NCI-H2227 (cell line): Measurements from ENCODE around the gene CCSER1.
"Not testable (repeated sequence)": the region's sequence is repeated elsewhere in the genome, so short reads cannot be mapped to it uniquely, and the experiment has no call there.

Experiments used
- DNase-seq: peaks from one replicate; lab custom pipeline; 2025; ENCODE audit not compliant: unreplicated experiment; lab: John Stamatoyannopoulos, UW

The CCSER1 gene

DNA sequence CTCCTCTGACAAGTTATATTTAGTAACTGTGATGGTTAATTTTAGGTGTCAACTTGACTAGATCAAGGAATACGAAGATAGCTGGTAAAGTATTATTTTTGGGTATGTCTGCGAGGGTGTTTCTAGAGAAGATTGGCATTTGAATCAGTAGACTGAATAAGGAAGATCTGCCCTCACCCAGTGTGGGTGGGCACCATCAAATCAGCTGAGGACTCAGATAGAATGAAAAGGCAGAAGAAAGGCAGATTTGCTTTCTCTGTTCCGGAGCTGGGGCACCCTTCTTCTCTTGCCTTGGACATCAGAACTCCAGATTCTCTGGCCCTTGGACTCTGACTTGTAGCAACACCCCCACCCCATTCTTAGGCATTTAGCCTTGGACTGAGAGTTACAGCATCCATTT, 981.6 kb downstream of the CCSER1 start:
- DNase-seq = no peak

DNA sequence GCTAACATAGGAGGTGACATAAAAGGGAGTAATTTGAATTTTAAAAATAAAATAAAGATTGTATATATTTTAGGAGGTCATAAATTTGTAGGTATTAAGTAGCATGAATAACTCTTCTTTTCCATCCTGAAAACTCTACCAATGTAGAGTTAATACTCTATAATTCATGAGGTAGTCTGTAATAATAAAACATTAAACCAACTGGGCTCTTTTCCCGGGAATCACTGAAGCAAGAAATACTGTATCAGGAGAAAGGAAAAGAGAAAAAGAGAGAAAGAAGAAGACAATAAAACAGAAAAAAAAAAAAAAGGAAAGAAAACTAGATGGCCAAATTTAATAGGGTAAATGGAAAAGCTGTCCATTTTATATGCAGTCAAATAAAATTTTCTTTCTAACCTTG, 984.4 kb downstream of the CCSER1 start:
- no peak for DNase-seq

DNA sequence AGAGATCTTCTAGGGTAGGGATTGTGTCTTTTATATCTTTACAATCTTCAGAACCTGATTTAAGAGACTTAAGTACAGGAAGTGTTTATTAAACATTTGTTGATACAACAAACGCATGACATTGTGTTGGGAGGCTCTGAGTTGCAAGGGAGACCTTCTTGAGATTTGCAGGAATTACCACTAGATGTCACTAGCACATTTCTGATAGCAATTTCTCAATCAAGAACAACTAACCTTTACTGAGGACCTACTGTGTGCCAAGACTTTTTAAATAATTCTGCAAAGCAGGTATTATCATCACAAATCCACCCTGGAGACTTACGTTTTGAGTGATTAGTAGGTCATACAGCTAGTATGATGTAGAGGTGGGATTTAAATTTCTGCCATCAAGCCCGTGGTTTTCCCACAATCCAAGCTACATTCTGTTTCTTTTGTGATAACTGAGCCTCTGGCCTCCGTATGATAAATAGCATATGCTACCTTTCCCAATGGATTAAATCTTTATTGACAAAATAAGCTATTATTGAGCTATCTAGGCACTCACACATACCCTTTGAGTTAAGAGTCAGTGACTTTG, 986.0 kb downstream of the CCSER1 start:
- DNase-seq = no peak

DNA sequence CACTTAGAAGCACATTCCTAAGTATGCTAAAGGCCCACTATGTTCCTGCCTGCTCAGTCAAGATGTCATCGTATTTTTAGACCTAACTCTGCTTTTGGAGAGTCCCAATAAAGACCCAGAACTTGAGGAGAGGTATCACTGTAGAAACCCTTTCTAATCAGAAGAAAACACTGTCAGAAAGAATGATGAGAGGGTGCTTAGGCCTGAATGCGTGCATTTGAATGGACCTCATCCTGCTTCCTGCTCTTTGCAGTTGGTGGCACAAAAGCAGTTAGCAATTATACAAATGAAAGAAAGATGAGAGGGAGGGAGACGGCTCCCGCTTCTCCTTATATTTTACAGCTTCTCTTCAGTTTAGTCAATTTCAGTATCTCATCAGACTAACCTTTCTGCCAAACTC, 987.2 kb downstream of the CCSER1 start:
- no peak for DNase-seq

DNA sequence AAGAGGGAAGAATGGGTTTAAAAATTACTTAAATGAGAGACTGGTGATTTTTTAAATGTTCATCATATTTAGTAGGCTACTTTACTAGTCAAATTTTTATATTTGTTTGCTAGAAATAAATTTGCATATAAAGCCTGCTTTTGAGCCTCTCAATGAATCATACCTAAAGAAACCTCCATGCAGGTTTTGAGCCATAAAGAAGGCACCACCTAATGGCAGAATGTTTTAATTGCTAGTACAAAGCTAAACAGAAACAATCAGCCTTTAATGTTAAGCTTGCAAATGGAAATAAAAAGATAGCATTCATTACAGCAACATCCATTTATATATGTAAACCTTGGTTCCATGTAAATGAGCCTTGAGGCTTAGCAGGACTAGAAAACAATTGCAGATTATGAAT, 989.7 kb downstream of the CCSER1 start:
- no peak for DNase-seq

DNA sequence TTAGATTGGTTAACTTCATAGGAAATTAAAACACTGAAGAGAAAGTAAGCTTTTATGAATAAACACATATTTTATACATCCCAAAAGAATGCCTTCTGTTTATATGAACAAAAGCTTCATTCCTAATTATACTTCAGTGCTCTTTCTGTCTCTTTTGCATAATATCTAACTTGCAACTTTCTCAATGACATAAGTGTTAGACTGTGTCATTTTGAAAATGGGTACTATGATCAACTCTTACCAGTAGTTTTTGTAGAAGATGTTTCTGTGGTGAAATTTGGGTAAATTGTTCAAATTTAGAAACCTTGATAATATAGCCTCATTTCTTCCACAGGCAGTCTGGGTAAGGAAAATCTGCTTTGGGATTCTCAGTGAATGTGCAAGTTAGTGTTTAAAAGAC, 991.4 kb downstream of the CCSER1 start:
- no peak for DNase-seq

DNA sequence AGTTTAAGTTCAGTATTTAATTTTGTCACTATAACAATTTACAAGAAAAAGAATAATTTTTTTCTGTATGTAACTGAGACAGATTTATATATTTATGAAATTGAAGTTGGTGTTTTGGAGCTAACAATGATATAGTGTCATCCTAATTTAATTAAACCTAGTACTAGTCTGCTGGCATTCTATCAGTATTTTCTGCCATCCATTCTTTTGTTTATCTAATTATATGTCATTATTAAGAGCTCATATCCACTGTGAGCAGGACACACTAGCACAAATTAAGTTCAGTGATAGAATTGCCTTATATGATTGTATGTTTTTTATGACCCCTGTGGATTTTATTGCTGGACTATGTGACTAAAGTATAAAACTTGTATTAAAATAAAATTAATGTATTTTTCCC, 996.5 kb downstream of the CCSER1 start:
- DNase-seq = no peak

DNA sequence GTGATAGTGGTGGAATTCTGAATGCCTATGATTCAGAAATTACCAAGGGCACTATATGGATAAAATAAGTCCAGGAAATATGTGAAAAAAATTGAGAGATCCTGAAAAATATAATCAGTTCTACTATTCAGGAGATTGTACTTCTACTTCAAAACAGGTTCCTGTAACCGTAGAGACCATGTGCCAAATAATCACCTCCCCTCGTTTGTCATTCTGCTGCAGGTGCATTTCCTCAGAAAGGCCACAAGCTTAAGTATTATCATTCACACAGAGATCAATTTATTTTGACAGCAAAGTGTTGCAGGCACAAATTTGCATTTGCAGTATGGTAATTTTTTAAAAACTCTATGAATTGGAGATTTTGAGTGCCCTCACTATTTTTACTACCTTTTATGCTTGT, 1000.0 kb downstream of the CCSER1 start:
- no peak for DNase-seq

DNA sequence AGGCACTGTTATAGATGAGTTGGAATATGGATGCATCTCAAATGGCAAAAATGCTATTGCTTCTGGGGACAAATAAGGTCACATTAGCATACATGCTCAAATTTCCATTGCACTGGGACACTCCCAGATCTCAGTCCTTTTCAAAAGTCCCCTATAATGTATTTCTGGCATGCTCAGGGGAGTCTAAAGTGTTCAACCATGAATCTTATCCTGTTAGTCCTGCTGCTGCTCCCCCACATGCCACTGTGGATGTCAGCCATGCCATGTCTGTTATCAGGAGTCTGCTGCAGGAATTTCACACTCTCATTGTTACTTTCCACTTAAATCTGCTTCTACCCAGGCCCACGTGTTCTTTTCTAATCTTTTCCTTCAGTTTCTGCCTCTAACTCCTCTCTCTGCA, 1000.6 kb downstream of the CCSER1 start:
- DNase-seq = no peak

DNA sequence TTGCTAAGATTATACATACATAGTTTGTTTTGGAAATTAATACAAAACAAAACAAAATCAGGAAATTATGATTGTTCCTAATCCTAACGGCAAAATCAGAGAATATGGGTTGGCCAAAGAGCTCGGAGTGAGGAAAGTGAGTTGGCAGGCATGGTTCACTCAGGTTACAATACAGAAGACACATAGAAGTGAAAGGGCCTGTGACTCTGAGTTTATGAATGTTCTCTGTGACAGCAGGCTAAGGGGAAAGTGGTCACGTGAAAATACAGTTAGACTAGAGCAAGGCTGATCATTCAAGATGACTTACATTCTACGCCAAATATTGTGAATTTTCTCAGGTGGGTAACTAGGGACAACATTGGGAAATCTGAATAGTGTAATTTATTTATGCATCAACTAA, 1001.3 kb downstream of the CCSER1 start:
- DNase-seq = no peak

DNA sequence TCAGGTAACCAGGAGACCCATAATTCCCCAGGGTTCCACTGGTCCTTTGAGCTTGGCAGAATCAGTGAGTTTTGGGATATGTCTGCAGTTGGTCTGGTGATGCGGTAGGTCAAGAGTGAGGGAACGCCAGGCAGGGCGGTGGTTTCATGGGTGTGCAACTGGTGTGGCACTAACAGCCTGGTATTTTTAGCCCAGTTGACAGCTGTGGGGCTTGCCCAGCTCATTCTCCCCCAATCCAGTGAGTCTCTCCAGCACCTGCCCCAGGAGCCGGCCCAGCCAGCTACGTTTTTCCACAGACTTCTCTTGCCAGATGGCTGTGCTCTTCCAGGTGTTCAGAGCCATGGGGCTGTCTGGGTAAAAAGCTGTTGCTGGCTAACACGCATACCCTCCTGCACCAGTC, 1019.9 kb downstream of the CCSER1 start:
- DNase-seq = no peak

DNA sequence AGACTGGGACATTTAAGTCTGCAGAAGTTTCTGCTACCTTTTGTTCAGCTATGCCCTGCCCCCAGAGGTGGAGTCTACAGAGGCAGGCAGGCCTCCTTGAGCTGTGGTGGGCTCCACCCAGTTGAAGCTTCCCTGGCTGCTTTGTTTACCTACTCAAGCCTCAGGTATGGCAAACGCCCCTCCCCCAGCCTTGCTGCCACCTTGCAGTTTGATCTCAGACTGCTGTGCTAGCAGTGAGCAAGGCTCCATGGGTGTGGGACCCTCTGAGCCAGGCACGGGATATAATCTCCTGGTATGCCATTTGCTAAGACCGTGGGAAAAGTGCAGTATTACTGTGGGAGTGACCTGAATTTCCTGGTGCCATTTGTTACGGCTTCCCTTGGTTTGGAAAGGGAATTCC, 1026.8 kb downstream of the CCSER1 start:
- not testable (repeated sequence) for DNase-seq

DNA sequence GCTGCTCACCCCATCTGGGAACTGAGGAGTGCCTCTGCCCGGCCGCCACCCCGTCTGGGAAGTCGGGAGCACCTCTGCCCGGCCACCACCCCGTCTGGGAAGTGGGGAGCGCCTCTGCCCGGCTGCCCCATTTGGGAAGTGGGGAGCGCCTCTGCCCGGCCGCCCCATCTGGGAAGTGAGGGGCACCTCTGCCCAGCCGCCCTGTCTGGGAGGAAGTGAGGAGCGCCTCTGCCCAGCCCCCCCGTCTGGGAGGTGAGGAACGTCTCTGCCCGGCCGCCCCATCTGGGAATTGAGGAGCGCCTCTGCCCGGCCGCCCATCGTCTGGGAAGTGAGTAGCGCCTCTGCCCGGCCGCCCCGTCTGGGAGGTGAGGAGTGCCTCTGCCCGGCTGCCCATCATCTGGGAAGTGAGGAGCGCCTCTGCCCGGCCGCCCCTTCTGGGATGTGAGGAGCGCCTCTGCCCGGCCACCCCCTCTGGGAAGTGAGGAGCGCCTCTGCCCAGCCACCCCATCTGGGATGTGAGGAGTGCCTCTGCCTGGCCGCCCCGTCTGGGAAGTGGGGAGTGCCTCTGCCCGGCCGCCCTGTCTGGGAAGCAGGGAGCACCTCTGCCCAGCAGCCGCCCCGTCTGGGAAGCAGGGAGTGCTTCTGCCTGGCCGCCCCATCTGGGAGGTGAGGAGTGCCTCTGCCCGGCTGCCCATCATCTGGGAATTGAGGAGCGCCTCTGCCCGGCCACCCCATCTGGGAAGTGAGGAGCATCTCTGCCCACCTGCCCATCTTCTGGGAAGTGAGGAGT, 1040.9 kb downstream of the CCSER1 start:
- DNase-seq = not testable (repeated sequence)

DNA sequence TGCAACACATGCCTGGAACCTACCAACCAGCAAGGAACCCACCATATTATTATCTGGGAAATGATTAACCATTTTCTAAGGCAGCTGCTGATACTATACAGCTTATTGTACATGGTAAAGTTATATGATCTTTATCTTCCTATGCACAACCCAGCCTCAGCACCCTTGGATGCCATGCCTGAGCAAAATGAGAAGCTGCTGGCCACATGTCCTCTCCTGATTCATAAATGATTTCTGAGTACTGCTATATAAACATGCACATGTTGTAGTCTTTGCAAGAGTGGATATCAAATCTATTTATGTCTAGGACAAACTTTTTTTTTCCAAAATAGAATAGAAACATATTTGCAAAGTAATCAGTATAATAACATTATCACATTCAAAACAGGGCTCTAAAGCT, 1043.6 kb downstream of the CCSER1 start:
- DNase-seq = no peak

DNA sequence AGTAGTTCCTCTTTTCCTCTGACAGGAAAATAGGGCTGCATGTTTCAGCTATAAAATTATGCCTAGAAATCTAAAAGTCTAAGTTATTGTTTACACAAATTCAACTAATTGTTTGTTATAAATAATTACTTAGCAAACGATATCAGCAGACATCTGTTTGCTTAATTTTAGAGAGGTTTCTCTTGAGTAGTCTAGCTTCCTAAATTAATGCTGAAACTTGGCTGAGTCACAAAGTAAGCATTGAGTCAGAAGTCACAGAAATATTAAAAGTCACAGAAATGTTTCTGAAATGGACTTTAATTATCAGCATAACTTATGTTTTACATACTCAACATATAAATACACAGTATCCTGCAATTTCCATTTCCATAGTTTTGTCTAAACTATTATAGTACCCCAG, 1044.0 kb downstream of the CCSER1 start:
- DNase-seq = no peak

DNA sequence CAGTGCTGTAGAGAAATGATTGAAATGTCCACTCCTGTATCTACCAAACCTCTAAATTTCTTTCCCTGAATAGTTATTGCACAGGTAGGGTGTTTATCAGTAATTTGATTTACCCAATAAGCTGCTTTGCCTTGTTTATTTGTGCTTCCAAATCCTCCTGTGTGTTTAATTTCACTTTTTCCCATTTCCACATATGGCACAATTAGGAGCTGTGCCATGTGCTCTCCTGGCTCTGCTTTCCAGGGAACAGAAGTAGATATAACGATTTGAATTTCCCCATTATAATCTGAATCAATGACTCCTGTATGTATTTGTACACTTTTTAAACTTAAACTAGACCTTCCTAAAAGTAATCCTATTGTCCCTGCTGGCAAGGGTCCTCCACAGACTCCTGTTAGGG, 1057.9 kb downstream of the CCSER1 start:
- DNase-seq = not testable (repeated sequence)

DNA sequence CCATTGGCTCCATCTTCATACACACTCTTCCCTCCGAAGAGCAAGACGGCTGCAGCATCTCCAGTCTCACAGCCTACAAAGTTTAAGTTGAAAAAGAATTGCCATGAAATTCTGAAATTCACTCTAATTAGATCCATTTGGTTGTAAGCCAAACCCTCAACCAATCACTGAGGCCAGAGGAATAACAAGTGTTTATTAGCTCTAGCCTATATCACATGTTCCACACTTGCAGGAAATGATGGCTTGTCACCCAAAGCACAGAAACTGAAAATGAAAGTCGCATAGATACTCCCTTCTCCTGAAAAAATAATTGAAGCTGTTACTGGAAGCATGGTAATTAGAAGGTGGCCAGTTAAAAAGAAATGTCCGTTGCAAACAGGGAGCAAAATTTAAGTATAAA, 1071.8 kb downstream of the CCSER1 start:
- no peak for DNase-seq

DNA sequence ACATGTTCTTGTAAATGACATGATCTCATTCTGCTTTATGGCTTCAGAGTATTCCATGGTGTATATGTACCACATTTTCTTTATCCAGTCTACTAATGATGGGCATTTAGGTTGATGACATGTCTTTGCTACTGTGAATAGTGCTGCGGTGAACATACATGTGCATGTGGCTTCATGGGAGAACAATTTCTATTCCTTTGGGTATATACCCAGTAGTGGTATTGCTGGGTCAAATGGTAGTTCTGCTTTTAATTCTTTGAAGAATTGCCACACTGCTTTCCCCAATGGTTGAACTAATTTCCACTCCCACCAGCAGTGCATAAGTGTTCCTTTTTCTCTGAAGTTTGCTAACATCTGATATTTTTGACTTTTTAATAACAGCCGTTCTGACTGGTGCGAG, 1080.3 kb downstream of the CCSER1 start:
- no peak for DNase-seq

DNA sequence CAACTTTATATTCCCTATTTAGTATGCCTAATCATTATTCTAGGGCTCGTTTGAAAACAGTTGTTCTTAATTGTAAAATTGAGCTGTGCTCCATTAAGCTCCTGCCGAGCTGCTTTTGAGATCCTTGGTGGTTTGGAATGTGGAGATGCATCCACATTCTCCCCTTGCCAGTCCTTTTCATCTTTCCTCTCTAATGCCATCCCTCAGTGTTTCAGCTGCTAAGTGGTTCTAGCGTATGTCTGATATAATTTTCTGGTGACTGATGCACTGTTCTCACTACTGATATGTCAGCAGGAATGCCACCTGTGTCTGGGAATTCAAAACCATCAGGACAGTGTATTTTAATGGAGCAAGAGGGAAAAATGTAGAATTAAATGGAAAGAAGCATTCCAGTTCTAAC, 1085.0 kb downstream of the CCSER1 start:
- DNase-seq = no peak

DNA sequence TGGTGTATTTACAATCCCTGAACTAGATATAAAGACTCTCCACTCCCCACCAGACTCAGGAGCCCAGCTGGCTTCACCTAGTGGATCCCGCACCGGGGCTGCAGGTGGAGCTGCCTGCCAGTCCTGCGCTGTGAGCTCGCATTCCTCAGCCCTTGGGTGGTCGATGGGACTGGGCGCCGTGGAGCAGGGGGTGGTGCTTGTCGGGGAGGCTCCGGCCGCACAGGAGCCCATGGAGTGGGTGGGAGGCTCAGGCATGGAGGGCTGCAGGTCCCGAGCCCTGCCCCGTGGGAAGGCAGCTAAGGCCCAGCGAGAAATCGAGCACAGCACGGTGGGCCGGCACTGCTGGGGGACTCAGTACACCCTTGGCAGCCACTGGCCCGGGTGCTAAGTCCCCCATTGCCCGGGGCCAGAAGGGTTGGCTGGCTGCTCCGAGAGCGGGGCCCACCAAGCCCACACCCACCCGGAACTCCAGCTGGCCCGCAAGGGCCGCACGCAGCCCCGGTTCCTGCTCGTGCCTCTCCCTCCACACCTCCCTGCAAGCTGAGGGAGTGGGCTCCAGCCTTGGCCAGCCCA, 1090.7 kb downstream of the CCSER1 start:
- DNase-seq = not testable (repeated sequence)

DNA sequence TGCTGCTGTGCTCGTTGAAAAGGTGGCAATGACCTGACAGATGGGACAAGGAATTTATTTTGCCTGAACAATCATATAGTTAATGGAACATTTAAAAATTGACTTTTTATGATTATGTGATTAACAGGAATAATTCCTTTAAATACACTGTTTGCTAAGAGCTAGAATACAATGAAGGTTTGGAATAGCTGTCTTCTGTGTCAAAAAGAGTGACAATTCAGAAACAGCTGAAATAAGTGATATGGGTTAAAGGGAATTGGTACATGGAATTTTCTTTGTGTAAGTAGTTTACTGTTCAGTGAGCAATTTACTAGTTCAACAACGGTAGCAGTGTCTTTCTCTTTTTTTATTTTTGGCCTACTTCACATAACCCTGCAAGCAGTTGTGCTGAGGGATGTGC, 1093.1 kb downstream of the CCSER1 start:
- DNase-seq = no peak

DNA sequence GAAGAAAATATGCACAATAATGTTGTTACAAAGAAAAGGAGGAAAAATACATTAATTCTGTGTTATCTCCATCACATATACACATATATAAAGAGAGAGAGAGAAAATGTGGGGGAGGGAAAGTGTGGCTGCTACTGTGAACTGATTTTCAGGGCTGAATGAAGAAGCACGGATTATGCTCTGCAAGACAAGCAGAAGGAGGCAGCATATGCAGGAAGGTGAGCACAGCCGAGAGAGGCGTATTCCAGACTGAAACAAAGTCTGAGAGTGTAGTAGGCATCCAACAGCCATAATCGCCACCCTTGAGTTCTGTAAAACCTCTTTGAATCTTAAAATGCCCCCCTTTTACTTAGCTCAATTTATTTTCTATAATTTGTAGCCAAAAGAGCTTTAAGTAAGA, 1094.8 kb downstream of the CCSER1 start:
- DNase-seq = no peak

DNA sequence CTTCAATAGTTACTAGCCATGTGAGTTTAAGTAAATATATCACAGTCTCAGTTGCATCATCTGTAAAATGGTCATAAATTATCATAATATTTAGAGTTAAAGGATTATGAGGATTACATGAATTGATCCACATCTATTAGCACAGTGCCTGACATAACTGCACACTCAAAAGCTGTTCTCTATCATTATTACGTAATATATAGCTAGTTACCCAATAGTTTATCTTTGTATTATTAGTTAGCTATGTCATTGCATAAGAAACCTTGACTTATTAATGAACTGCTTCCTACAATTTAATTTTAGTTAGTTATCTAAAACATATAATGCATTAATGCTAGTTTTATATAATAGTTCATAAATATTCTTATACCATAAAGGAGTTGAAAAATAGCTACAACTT, 1099.7 kb downstream of the CCSER1 start:
- DNase-seq = no peak
